Epithelial cell of proximal tubule (primary cell): ENCODE results near the gene SORCS2. TPM values are rescaled to one million over a fixed set of nuclear protein-coding genes. Genes with fewer than 3 reads are reported as not detected.

Experiments used
- DNase-seq: peaks from one replicate; pipeline ENCODE4 v3.0.0-alpha.2; 2011; ENCODE audit warnings: low read depth
- H3K4me3 ChIP-seq: 2 replicates; pipeline ENCODE4 v1.5.1; 2011; ENCODE audit warnings: low read depth, mild to moderate bottlenecking, low read length
- CTCF ChIP-seq: conservative IDR thresholded peaks from 2 replicates; pipeline ENCODE4 v1.5.1; 2012; ENCODE audit warnings: low read depth, mild to moderate bottlenecking, low read length
- total RNA-seq: library from RNA; depleted of rRNA; stranded (reverse); fragments of >200 nt; gene quantifications from 2 replicates; pipeline ENCODE4 v1.2.3, GENCODE V29; 2015

Gene SORCS2
- total RNA-seq, 1 donor from 2014 or later: 0.29 TPM

DNA sequence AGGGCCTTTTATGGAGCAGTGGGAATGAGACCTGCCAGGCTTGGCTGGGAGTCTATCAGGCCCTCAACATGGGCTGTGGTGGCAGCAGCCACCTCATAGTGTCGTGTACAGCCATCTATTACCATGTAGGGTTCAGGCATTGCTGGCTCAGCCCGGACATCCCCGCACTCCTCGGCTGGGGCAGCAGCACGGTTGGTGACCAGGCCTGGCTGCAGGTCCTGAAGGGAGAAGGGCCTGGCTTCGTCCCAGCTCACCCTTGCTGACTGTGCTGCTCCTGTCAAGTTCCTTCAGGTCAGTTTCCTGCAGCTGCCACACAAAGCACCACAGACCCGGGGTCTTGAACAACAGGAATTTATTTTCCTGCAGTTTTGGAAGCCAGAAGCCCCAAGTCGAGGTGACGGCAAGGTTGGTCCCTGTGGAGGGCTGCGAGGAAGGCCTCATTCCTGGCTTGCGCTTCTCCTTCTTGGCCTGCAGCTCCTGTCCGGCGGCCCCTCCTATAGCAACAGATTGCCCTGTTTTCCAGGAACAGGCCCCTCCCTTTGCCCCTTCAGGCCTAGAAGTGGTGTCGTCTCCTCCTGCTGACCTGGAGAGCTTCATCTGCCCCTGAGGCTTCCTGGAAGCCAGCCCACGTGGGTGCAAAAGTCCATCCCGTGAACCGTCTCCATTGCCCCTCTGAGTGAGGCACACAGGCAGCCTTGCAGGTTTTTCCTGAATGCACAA lies 25.2 kb upstream of the SORCS2 start:
- no peak for TF ChIP-seq CTCF

DNA sequence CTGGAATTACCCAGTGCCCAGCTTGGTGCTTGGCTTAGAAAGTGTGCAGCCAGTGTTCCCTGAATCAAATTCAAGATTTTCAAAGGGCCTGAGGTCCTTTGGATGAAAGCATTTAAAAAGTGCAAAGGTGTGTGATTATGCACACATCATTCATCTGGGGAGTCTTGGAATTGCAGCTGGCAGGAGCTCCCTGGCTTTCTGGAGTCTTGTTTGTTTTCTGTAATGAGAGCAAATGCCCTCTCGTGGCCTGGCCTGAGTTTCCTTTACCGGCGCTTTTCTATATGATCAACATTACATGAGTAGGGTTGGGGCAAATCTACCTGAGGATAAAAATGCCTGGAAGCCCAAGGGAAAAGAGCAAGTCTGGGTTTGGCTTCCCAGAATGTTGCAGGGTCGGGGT lies 24.6 kb upstream of the SORCS2 start:
- TF ChIP-seq CTCF: no peak
- no peak overlapping the region for H3K4me3 ChIP-seq
- no peak for DNase-seq

More for the DNA sequence above, 25.2 kb upstream of the SORCS2 start:
- no peak overlapping the region for H3K4me3 ChIP-seq
- no peak for DNase-seq

DNA sequence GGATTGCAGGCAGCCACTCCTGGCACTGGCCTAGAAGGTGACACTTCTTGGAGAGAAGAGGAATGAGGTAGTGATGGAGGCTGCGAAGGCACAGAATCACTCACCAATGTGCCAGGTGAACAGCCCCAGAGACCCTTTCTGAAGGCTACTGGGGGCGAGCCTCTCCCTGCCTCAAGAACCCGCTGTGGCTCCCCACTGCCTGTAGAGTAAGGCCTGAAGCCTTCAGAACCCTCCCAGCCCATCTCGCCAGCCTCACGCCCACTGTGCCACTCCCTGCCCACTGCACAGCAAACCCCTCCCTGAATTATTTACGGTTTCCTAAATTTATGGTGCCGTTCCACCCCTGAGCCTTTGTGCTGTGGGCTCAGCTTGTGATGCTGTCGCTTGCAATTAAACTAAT lies 24.2 kb upstream of the SORCS2 start:
- DNase-seq: no peak
- H3K4me3 ChIP-seq: no peak overlapping the region
- no peak for TF ChIP-seq CTCF

DNA sequence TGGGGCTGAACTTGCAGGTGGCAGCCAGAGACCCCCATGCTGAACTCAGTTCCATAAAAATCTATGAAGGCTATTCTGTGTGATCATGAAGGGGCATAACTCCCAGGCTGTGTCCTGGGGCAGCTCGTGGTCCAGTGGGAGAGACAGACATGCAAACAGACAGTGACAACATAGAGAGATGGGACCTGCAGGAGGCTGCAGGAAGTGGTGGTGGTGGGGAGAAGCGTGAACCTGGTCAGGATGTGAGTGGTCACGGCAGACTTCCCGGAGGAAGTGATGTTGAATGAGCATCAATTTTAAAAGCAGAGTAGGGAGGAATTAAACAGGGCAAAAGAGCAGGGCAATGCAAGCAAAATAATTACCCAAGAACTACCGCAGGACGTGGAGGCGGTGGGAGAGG lies 23.2 kb upstream of the SORCS2 start:
- TF ChIP-seq CTCF: no peak
- DNase-seq: no peak
- no peak overlapping the region for H3K4me3 ChIP-seq

GRCh38 chr4:7170012-7170411 lies 22.3 kb upstream of the SORCS2 start:
- H3K4me3 ChIP-seq: no peak overlapping the region
- TF ChIP-seq CTCF: no peak
- DNase-seq: no peak

DNA sequence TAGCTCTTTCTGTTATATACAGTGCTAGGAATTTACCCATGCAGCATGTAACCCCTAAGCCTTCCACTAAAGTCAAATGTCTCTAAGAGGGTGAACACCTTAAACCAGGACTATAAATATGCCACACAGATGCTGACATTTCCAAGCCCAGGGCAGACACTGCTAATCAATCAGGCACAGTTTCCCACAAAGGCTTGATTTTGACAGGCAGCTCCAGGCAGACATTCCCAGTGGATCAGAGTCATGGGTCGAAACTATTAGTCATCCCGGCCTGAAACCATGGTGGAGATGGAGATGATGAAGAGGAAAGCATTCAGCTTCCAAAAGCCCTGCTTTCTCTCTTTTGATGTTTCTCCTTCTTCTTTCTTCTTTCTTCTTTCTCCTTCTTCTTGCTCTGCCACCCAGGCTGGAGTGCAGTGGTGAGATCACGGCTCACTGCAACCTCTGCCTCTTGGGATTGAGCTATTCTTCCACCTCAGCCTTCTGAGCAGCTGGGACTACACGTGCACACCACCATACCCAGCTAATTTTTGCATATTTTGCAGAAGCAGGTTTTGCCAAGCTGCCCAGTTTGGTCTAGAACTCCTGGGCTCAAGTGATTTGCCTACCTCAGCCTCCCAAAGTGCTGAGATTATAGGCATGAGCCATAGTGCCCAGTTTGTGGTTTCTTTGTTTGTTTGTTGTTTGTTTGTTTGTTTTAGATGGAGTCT lies 21.0 kb upstream of the SORCS2 start:
- no peak for DNase-seq
- no peak overlapping the region for H3K4me3 ChIP-seq
- TF ChIP-seq CTCF: no peak
